T-helper 1 cell treated with Interleukin-12 subunit alpha and Interleukin-12 subunit beta and Interleukin-4 antibody, amounts not matched to agents 30 μg/mL and 1 μg/mL, for 36 hours (primary cell): ENCODE results near the gene IMPG1.

ENCODE experiments used
- H3K27ac Mint-ChIP-seq: one replicate; pipeline ENCODE4 v1.8.0; 2021; ENCODE audit warnings: mild to moderate bottlenecking, mixed read lengths
- H3K27me3 Mint-ChIP-seq: one replicate; pipeline ENCODE4 v1.8.0; 2021; ENCODE audit warnings: low read depth, mixed read lengths
- H3K36me3 Mint-ChIP-seq: one replicate; pipeline ENCODE4 v1.8.0; 2021; ENCODE audit warnings: low read depth, mixed read lengths
- H3K4me1 Mint-ChIP-seq: one replicate; pipeline ENCODE4 v1.8.0; 2021; ENCODE audit warnings: low read depth, mixed read lengths
- H3K4me3 Mint-ChIP-seq: one replicate; pipeline ENCODE4 v1.8.0; 2021; ENCODE audit warnings: mild to moderate bottlenecking, moderate library complexity, mixed read lengths
- H3K9me3 Mint-ChIP-seq: one replicate; pipeline ENCODE4 v1.8.0; 2021; ENCODE audit warnings: mixed read lengths

Gene IMPG1

GRCh38 chr6:76072562-76072961, at the start of gene IMPG1:
IMPG1 (minus strand) TSS chr6:76072662; CDS start chr6:76072488, 174 bp downstream.
- no peaks in the 10 kb centered on the region for H3K27me3 Mint-ChIP-seq
- no peaks in the 10 kb centered on the region for H3K4me1 Mint-ChIP-seq
- H3K4me3 Mint-ChIP-seq = no peak within 1 kb of the TSS
- peaks cover 7% of the 10 kb centered on the region for H3K9me3 Mint-ChIP-seq
- no peak within 1 kb of the TSS for H3K27ac Mint-ChIP-seq
- no peaks in the 10 kb centered on the region for H3K36me3 Mint-ChIP-seq

- H3K27ac Mint-ChIP-seq = no peak overlapping the region
- H3K4me1 Mint-ChIP-seq = no peaks in the 10 kb centered on the region
- no peaks in the 10 kb centered on the region for H3K27me3 Mint-ChIP-seq
- no peak overlapping the region for H3K4me3 Mint-ChIP-seq
- H3K36me3 Mint-ChIP-seq = no peaks in the 10 kb centered on the region
- peaks cover 17% of the 10 kb centered on the region for H3K9me3 Mint-ChIP-seq
These were observed 47.8 kb upstream of the IMPG1 start for GRCh38 chr6:76120302-76120701.

GRCh38 chr6:76073281-76073680, 819 bp upstream of the IMPG1 start:
- Mint-ChIP-seq H3K27ac (no peak overlapping the region), H3K27me3 (no peaks in the 10 kb centered on the region), H3K36me3 (no peaks in the 10 kb centered on the region)

DNA sequence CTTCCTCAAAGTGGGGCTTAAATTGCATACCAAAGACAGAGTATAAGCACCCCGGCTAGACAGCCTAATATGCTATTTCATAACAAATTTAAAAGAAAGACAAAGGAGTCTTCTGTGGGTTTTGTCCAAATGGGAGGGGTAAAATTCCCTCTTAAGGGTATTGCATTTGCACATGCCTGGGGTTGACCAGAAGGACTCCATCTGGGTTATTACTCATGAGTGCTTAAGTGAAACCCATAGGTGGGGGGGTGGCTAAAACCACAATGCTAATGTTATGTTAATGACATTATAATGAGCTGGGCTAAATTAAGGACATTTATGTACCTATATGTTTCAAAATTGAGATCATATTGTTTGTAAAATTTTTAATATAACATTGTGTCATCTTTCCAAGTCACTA, 15.0 kb downstream of the IMPG1 start:
- Mint-ChIP-seq H3K9me3 (peaks cover 3% of the 10 kb centered on the region), H3K4me1 (no peaks in the 10 kb centered on the region), H3K4me3 (no peak overlapping the region), H3K27me3 (no peaks in the 10 kb centered on the region), H3K36me3 (no peaks in the 10 kb centered on the region), H3K27ac (no peak overlapping the region)

More at GRCh38 chr6:76073281-76073680, 819 bp upstream of the IMPG1 start:
- no peak overlapping the region for H3K4me3 Mint-ChIP-seq
- peaks cover 7% of the 10 kb centered on the region for H3K9me3 Mint-ChIP-seq
- no peaks in the 10 kb centered on the region for H3K4me1 Mint-ChIP-seq

DNA sequence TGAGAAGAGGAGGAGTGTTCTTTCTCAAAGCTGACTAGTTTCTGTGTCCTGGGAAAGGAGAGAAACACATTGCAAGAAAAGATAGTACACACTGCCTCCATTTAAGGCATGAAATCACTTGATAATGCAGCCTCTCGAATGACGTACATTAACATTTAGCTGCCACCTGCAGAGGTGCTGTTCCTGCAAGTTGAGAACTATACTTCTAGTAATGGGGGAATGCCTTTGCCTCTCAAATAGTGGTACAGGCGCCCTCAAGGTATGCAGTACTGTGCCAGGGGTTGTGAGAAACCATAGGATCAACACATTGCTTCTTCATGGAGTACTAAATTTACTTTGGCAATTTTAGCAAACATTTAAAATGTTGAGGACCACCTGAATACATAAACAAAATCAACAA, 20.1 kb downstream of the IMPG1 start:
- no peak overlapping the region for H3K4me3 Mint-ChIP-seq
- H3K36me3 Mint-ChIP-seq = no peaks in the 10 kb centered on the region
- H3K27ac Mint-ChIP-seq = no peak overlapping the region
- no peaks in the 10 kb centered on the region for H3K27me3 Mint-ChIP-seq
- H3K4me1 Mint-ChIP-seq = no peaks in the 10 kb centered on the region
- peaks cover 7% of the 10 kb centered on the region for H3K9me3 Mint-ChIP-seq

- H3K27me3 Mint-ChIP-seq = no peaks in the 10 kb centered on the region
- H3K4me3 Mint-ChIP-seq = no peak overlapping the region
- H3K9me3 Mint-ChIP-seq = no peaks in the 10 kb centered on the region
- no peaks in the 10 kb centered on the region for H3K4me1 Mint-ChIP-seq
- no peaks in the 10 kb centered on the region for H3K36me3 Mint-ChIP-seq
- no peak overlapping the region for H3K27ac Mint-ChIP-seq
These were observed 28.8 kb downstream of the IMPG1 start for GRCh38 chr6:76043690-76044089.

DNA sequence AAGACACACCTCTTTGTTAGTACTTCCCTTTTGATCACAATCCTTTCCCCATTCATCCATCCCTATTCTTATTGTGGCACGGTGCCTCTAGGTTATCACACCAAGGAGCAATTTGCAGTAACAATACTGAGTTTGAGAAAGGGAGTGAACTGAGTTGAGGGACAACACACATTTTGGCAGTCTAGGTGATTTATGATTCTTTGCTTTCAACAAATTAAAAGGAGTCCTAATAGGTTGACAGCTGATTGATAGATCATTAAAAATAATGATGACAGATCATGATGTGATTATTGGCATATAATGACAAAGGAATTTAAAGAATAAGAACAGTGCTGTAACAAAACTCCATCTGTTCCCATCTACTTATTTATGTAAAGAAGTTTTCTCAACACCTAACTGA, 36.7 kb downstream of the IMPG1 start:
- no peak overlapping the region for H3K4me3 Mint-ChIP-seq
- H3K27me3 Mint-ChIP-seq = no peaks in the 10 kb centered on the region
- H3K27ac Mint-ChIP-seq = no peak overlapping the region
- H3K9me3 Mint-ChIP-seq = peaks cover 9% of the 10 kb centered on the region
- H3K36me3 Mint-ChIP-seq = no peaks in the 10 kb centered on the region
- no peaks in the 10 kb centered on the region for H3K4me1 Mint-ChIP-seq

DNA sequence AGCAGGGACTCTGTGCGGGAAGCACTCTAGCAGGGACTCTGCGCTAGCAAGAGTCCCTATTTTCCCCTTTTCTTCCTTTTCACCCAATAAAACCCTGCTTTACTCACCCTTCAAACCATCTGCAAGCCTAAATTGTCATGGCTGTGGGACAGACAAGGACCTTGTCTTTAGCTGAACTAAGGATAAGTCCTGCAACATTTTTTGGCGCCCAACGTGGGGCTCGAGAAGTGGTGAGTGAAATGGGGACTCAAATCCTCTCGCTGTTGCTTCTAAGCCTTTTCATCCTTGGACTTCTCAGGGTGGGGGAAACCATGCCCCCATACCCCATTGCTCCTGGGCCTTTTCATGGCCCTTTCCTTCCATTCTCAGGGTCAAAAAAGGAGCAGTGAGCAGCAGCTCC, 46.4 kb downstream of the IMPG1 start:
- H3K27ac Mint-ChIP-seq = no peak overlapping the region
- H3K36me3 Mint-ChIP-seq = no peaks in the 10 kb centered on the region
- H3K27me3 Mint-ChIP-seq = no peaks in the 10 kb centered on the region
- H3K9me3 Mint-ChIP-seq = peaks cover 38% of the 10 kb centered on the region
- H3K4me3 Mint-ChIP-seq = no peak overlapping the region
- H3K4me1 Mint-ChIP-seq = no peaks in the 10 kb centered on the region

DNA sequence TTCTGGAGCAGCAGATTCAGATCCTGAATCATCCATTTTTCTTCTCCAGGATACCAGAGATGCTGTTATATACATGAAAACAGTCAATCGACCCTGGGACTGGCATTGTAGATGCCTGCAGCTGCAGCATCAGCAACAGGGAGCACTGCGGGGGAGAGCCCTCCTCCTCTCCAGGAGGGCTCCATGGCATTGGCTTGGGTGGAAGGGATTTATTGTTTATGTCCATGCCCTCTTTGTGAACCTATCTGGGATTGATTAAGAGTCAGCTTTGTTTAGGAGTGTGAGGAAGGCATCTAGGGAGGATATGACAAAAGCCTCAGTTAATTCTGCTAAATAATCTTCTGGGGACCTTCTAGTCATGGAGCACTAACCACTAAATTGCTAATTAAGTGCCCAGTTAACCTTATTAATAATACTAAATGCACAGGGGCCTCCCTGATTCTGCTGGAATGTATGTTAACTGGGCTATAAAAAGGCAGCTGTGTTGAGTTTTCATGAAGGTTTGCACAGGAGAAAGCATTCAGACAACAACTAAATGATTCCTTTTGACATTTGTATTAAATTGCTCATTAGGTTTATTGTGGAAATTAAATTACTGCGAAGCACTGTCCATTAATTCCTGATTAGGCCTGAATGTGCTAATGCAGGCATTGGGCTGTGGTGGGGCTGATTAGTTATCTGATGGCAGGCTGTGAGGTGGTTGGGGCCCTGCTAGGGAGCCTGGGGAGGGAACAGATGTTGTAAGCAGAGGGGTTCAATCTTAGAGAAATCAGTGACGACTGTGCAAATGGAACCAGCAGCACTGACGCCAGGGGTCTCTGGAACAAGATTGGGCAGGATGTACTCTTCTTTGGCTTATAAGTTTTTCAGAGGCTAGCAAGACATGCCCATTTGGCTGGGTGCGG, 57.6 kb downstream of the IMPG1 start:
- Mint-ChIP-seq H3K27ac (no peak overlapping the region), H3K36me3 (no peaks in the 10 kb centered on the region), H3K4me1 (no peaks in the 10 kb centered on the region), H3K27me3 (no peaks in the 10 kb centered on the region), H3K4me3 (no peak overlapping the region), H3K9me3 (peaks cover 11% of the 10 kb centered on the region)

DNA sequence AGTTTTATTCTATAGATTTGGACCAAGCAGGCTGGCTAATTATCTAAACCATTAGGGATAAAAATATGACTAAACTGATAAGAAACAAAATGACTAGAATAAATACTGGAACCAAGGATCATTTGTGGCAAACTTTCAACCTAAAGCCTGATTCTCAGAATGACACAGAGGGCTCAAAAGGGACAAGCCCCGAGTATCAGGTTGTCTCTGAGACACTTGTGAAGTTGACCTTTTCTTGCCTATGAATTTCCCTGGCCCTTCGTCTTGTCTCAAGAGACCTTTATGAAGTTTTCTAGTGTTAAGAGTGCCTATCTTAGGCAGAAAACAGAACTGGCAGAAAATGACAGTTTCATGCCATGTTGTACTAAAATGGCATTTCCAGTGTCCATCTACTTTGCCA, 68.3 kb downstream of the IMPG1 start:
- Mint-ChIP-seq H3K27me3 (no peaks in the 10 kb centered on the region), H3K27ac (no peak overlapping the region), H3K4me1 (no peaks in the 10 kb centered on the region), H3K36me3 (no peaks in the 10 kb centered on the region), H3K9me3 (no peaks in the 10 kb centered on the region), H3K4me3 (no peak overlapping the region)

GRCh38 chr6:76003686-76004085, 68.8 kb downstream of the IMPG1 start:
- no peaks in the 10 kb centered on the region for H3K9me3 Mint-ChIP-seq
- H3K4me3 Mint-ChIP-seq = no peak overlapping the region
- H3K27ac Mint-ChIP-seq = no peak overlapping the region
- H3K4me1 Mint-ChIP-seq = no peaks in the 10 kb centered on the region
- H3K27me3 Mint-ChIP-seq = no peaks in the 10 kb centered on the region
- H3K36me3 Mint-ChIP-seq = no peaks in the 10 kb centered on the region

- Mint-ChIP-seq H3K27me3 (no peaks in the 10 kb centered on the region), H3K4me1 (no peaks in the 10 kb centered on the region)
These were observed 69.3 kb downstream of the IMPG1 start for GRCh38 chr6:76003113-76003512.

GRCh38 chr6:76000629-76001028, 71.8 kb downstream of the IMPG1 start:
- Mint-ChIP-seq H3K4me1 (no peaks in the 10 kb centered on the region), H3K36me3 (no peaks in the 10 kb centered on the region), H3K27me3 (no peaks in the 10 kb centered on the region), H3K4me3 (no peak overlapping the region), H3K27ac (no peak overlapping the region), H3K9me3 (no peaks in the 10 kb centered on the region)

More at GRCh38 chr6:76003113-76003512, 69.3 kb downstream of the IMPG1 start:
- Mint-ChIP-seq H3K27ac (no peak overlapping the region), H3K4me3 (no peak overlapping the region), H3K36me3 (no peaks in the 10 kb centered on the region), H3K9me3 (no peaks in the 10 kb centered on the region)

DNA sequence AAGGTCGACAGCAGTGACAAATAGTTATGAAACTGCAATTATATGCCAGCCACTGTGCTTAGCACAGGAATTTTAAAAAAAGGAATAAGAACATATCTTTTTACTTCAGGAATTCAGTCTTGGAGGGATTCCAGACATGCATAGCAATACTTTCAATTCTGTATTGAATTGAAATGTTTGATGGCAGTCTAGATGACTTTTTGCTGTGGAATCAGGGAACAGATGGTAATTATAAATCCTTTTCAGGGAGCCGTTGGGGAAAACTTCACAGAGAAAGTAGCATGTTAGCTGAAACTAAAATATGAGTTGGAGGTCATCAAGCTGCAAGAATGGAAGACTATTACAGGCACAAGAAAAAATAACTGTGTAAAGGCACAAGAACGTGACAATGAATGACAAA, 74.8 kb downstream of the IMPG1 start:
- H3K27me3 Mint-ChIP-seq = no peaks in the 10 kb centered on the region

More for the DNA sequence above, 74.8 kb downstream of the IMPG1 start:
- Mint-ChIP-seq H3K9me3 (no peaks in the 10 kb centered on the region), H3K4me1 (no peaks in the 10 kb centered on the region), H3K36me3 (no peaks in the 10 kb centered on the region), H3K27ac (no peak overlapping the region), H3K4me3 (no peak overlapping the region)
